Trophoblast cell (in vitro differentiated cells and primary cell): Measurements from ENCODE around the gene HDAC8.
"Not testable (repeated sequence)": the region's sequence is repeated elsewhere in the genome, so short reads cannot be mapped to it uniquely, and the experiment has no call there.

Experiments used
- DNase-seq, 2 donors: peaks; one replicate each; pipeline ENCODE4 v3.0.0-alpha.2; 2016
- H2AFZ ChIP-seq: 2 replicates; pipeline ENCODE4 v1.6.1; 2013; ENCODE audit warnings: low read length, moderate library complexity, mild to moderate bottlenecking; ENCODE audit not compliant: insufficient read depth, poor library complexity
- H2AK5ac ChIP-seq: 2 replicates; pipeline ENCODE4 v1.6.1; 2013; ENCODE audit warnings: mild to moderate bottlenecking, low read length
- H2BK120ac ChIP-seq: 2 replicates; pipeline ENCODE4 v1.6.1; 2013; ENCODE audit warnings: low read length, mild to moderate bottlenecking, moderate library complexity; ENCODE audit not compliant: insufficient read depth, poor library complexity
- H2BK12ac ChIP-seq: 2 replicates; pipeline ENCODE4 v1.6.1; 2013; ENCODE audit warnings: mild to moderate bottlenecking, low read length, moderate library complexity
- H2BK5ac ChIP-seq: 2 replicates; pipeline ENCODE4 v1.6.1; 2013; ENCODE audit warnings: low read length, low read depth, moderate library complexity, mild to moderate bottlenecking; ENCODE audit not compliant: poor library complexity
- H3K14ac ChIP-seq: 2 replicates; pipeline ENCODE4 v1.6.1; 2013; ENCODE audit warnings: mild to moderate bottlenecking, low read length
- H3K18ac ChIP-seq: 2 replicates; pipeline ENCODE4 v1.6.1; 2013; ENCODE audit warnings: mild to moderate bottlenecking, low read length
- H3K23ac ChIP-seq: 2 replicates; pipeline ENCODE4 v1.6.1; 2013; ENCODE audit warnings: low read length
- H3K27ac ChIP-seq: 2 replicates; pipeline ENCODE4 v1.5.1; 2013; ENCODE audit warnings: low read depth, mild to moderate bottlenecking, inconsistent platforms, low read length, moderate library complexity
- H3K27me3 ChIP-seq: 2 replicates; pipeline ENCODE4 v1.6.1; 2013; ENCODE audit warnings: inconsistent platforms, mild to moderate bottlenecking, low read length, moderate library complexity; ENCODE audit not compliant: insufficient read depth
- H3K36me3 ChIP-seq, 2 experiments: 1 replicate in 1 of 2; 2 replicates in 1 of 2; pipeline ENCODE4 v1.6.1; 2013; ENCODE audit warnings: low read length in 2 of 2, mild to moderate bottlenecking in 2 of 2, moderate library complexity in 1 of 2; ENCODE audit not compliant: insufficient read depth in 2 of 2, control insufficient read depth in 1 of 2
- H3K4ac ChIP-seq: 2 replicates; pipeline ENCODE4 v1.6.1; 2013; ENCODE audit warnings: low read depth, mild to moderate bottlenecking, low read length, moderate library complexity
- H3K4me1 ChIP-seq, 2 experiments: 1 replicate in 1 of 2; 2 replicates in 1 of 2; pipeline ENCODE4 v1.6.1; 2013; ENCODE audit warnings: low read length in 2 of 2, mild to moderate bottlenecking in 2 of 2, moderate library complexity in 1 of 2; ENCODE audit not compliant: insufficient read depth in 2 of 2, control insufficient read depth in 1 of 2
- H3K4me2 ChIP-seq: 2 replicates; pipeline ENCODE4 v1.6.1; 2013; ENCODE audit warnings: inconsistent platforms, mild to moderate bottlenecking, low read length, moderate library complexity
- H3K4me3 ChIP-seq: 2 replicates; pipeline ENCODE4 v1.5.1; 2013; ENCODE audit warnings: mild to moderate bottlenecking, low read depth, low read length, inconsistent platforms
- H3K79me1 ChIP-seq: one replicate; pipeline ENCODE4 v1.6.1; 2013; ENCODE audit warnings: low read length
- H3K79me2 ChIP-seq: 2 replicates; pipeline ENCODE4 v1.6.1; 2013; ENCODE audit warnings: low read length, mild to moderate bottlenecking; ENCODE audit not compliant: control insufficient read depth, insufficient read depth, poor library complexity
- H3K9ac ChIP-seq: 2 replicates; pipeline ENCODE4 v1.6.1; 2013; ENCODE audit warnings: mild to moderate bottlenecking, low read length
- H3K9me3 ChIP-seq: 2 replicates; pipeline ENCODE4 v1.6.1; 2013; ENCODE audit warnings: low read depth, mild to moderate bottlenecking, control low read depth, inconsistent platforms, low read length; ENCODE audit not compliant: insufficient read depth
- H4K12ac ChIP-seq: 2 replicates; pipeline ENCODE4 v1.6.1; 2013; ENCODE audit warnings: low read depth, mild to moderate bottlenecking, low read length, moderate library complexity
- H4K8ac ChIP-seq: 2 replicates; pipeline ENCODE4 v1.6.1; 2013; ENCODE audit warnings: low read depth, mild to moderate bottlenecking, low read length, moderate library complexity
- H4K91ac ChIP-seq: one replicate; pipeline ENCODE4 v1.6.1; 2013; ENCODE audit warnings: low read depth, mild to moderate bottlenecking, low read length, moderate library complexity
- WGBS: extraction: QIAGEN DNeasy Blood & Tissue Kit; methylation state at CpG from one replicate; pipeline ENCODE4 v1.1.7; 2013; ENCODE audit warnings: missing lambda C conversion rate; ENCODE audit not compliant: insufficient read length, insufficient coverage; ENCODE audit errors: extremely low coverage; 5-methylcytosine and 5-hydroxymethylcytosine counted together

HDAC8 gene

GRCh38 chrX:72449034-72449433, 123.6 kb downstream of the HDAC8 start:
- H3K27ac ChIP-seq, H3K23ac ChIP-seq, H3K27me3 ChIP-seq, H3K4ac ChIP-seq, H2BK120ac ChIP-seq, H3K14ac ChIP-seq, H3K4me3 ChIP-seq, H3K79me1 ChIP-seq, H4K8ac ChIP-seq, H2BK12ac ChIP-seq, H2AFZ ChIP-seq, H3K36me3 ChIP-seq, H4K91ac ChIP-seq, H3K79me2 ChIP-seq, H2AK5ac ChIP-seq, H2BK5ac ChIP-seq, H3K9me3 ChIP-seq, H3K18ac ChIP-seq, H3K4me1 ChIP-seq, H4K12ac ChIP-seq, DNase-seq, H3K9ac ChIP-seq, H3K4me2 ChIP-seq: not testable (repeated sequence)
- no CpG with 5 or more reads among the region's 1 CpG for WGBS

DNA sequence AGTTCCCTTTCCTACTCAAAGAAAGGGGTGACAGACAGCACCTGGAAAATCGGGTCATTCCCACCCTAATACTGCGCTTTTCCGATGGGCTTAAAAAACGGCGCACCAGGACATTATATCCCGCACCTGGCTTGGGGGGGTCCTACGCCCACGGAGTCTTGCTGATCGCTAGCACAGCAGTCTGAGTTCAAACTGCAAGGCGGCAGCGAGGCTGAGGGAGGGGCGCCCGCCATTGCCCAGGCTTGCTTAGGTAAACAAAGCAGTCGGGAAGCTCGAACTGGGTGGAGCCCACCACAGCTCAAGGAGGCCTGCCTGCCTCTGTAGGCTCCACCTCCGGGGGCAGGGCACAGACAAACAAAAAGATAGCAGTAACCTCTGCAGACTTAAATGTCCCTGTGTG, 131.9 kb downstream of the HDAC8 start:
- H3K9me3 ChIP-seq, H4K12ac ChIP-seq, H2BK5ac ChIP-seq, H3K4me3 ChIP-seq, H3K9ac ChIP-seq, H3K27ac ChIP-seq, H3K36me3 ChIP-seq, H2AK5ac ChIP-seq, H3K23ac ChIP-seq, H3K79me2 ChIP-seq, H3K4ac ChIP-seq, H3K4me1 ChIP-seq, H2BK12ac ChIP-seq, H3K27me3 ChIP-seq, H3K18ac ChIP-seq, H4K8ac ChIP-seq, H4K91ac ChIP-seq, H3K4me2 ChIP-seq, H2AFZ ChIP-seq, H3K14ac ChIP-seq, H3K79me1 ChIP-seq, DNase-seq, H2BK120ac ChIP-seq: not testable (repeated sequence)
- no CpG with 5 or more reads among the region's 16 CpGs for WGBS

GRCh38 chrX:72436010-72436409, 136.6 kb downstream of the HDAC8 start:
- H4K91ac ChIP-seq = no peak overlapping the region
- no peak overlapping the region for H2BK5ac ChIP-seq
- no peak overlapping the region for H2BK120ac ChIP-seq
- no peak overlapping the region for H3K18ac ChIP-seq
- no peak overlapping the region for H2AK5ac ChIP-seq
- H3K27me3 ChIP-seq = no peaks in the 10 kb centered on the region
- H3K4me2 ChIP-seq = no peak overlapping the region
- H3K79me2 ChIP-seq = no peaks in the 10 kb centered on the region
- H4K12ac ChIP-seq = no peak overlapping the region
- H3K9ac ChIP-seq = no peak overlapping the region
- DNase-seq = no peak
- H3K27ac ChIP-seq = no peak overlapping the region
- no peak overlapping the region for H4K8ac ChIP-seq
- H2BK12ac ChIP-seq = no peak overlapping the region
- peaks cover 0 to 1% of the 10 kb centered on the region in 2 experiments for H3K36me3 ChIP-seq
- no peaks in the 10 kb centered on the region for H3K4me1 ChIP-seq
- no peaks in the 10 kb centered on the region for H3K9me3 ChIP-seq
- H3K79me1 ChIP-seq = no peaks in the 10 kb centered on the region
- H3K23ac ChIP-seq = no peak overlapping the region
- no peak overlapping the region for H3K4me3 ChIP-seq
- H3K14ac ChIP-seq = no peak overlapping the region
- no peak overlapping the region for H3K4ac ChIP-seq
- no peak overlapping the region for H2AFZ ChIP-seq

DNA sequence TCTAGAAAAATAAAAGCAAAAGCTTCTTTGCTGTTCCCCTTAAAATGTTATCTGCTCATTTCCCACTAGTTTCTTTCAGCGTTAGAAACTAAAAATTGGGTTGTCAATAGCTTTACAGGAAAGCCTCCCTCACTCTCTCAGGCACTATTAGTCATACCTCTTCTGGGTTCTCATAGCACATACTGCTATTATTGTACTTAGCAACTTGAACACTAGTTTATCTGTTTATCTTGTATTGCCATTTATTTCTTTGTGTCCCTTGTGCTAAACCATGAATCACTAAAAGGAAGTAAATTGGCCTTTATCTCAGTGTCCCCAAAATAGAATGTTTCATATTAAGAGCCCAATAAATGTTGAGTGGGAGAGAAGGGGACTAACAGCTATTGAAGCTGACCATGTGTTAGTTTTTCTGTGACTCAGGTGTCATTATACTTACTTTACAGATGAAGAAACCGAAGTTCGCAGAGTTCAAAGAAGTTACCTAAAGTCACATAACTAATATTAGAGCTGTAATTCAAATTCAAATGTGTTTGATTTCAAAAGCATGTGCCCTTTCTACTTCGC, 142.2 kb downstream of the HDAC8 start:
- Histone ChIP-seq H3K9ac (no peak overlapping the region), H4K8ac (no peak overlapping the region), H3K27ac (no peak overlapping the region), H3K4me1 (no peaks in the 10 kb centered on the region), H3K27me3 (no peaks in the 10 kb centered on the region), H3K18ac (no peak overlapping the region), H2BK5ac (no peak overlapping the region), H3K79me1 (no peaks in the 10 kb centered on the region), H3K4me2 (no peak overlapping the region), H3K14ac (no peak overlapping the region), H3K4ac (no peak overlapping the region), H2BK120ac (no peak overlapping the region), H4K12ac (no peak overlapping the region), H3K36me3 (peaks cover 0 to 2% of the 10 kb centered on the region in 2 experiments), H4K91ac (no peak overlapping the region), H3K23ac (no peak overlapping the region), H2AK5ac (no peak overlapping the region), H3K4me3 (no peak overlapping the region), H3K79me2 (no peaks in the 10 kb centered on the region), H2BK12ac (no peak overlapping the region), H2AFZ (no peak overlapping the region), H3K9me3 (no peaks in the 10 kb centered on the region)
- WGBS = no CpG with 5 or more reads among the region's 4 CpGs
- DNase-seq = no peak
